GM19238 (cell line): ENCODE measurements around the gene HTD2.
A peak's percentile ranks its signal among the peaks of the same experiment; 100 is the strongest.
"Not testable (repeated sequence)": the region's sequence is repeated elsewhere in the genome, so short reads cannot be mapped to it uniquely, and the experiment has no call there.

ENCODE experiments used
- DNase-seq: peaks from one replicate; pipeline ENCODE4 v3.0.0; 2011; ENCODE audit warnings: low spot score; ENCODE audit not compliant: insufficient read length

The HTD2 gene

GRCh38 chr3:58331593-58332152, 25.4 kb downstream of the HTD2 start:
- no peak for DNase-seq

GRCh38 chr3:58332575-58333188, 26.4 kb downstream of the HTD2 start, which contains the start of gene PXK:
Gene PXK, plus strand, starts transcription at chr3:58332892. Its CDS starts 97 bp downstream, at chr3:58332989.
- peak; percentile 74 for DNase-seq

GRCh38 chr3:58333206-58334012, 27.1 kb downstream of the HTD2 start:
- peak; percentile 50 for DNase-seq

- DNase-seq, result no peak
These were observed 27.6 kb downstream of the HTD2 start for GRCh38 chr3:58334013-58334321.

GRCh38 chr3:58334506-58334884, 28.2 kb downstream of the HTD2 start:
- DNase-seq, result no peak

- DNase-seq, result no peak
These were observed 29.3 kb downstream of the HTD2 start for GRCh38 chr3:58335652-58335947.

- DNase-seq, result no peak
These were observed 30.0 kb downstream of the HTD2 start for GRCh38 chr3:58336135-58336882.

GRCh38 chr3:58337190-58337589, 30.9 kb downstream of the HTD2 start:
- no peak for DNase-seq

GRCh38 chr3:58339146-58339545, 32.8 kb downstream of the HTD2 start:
- not testable (repeated sequence) for DNase-seq

- DNase-seq, result no peak
These were observed 34.4 kb downstream of the HTD2 start for GRCh38 chr3:58340594-58341244.

GRCh38 chr3:58341376-58341775, 35.1 kb downstream of the HTD2 start:
- DNase-seq, result no peak

- DNase-seq, result no peak
These were observed 36.4 kb downstream of the HTD2 start for GRCh38 chr3:58342676-58343075.

- DNase-seq, result no peak
These were observed 39.1 kb downstream of the HTD2 start for GRCh38 chr3:58345457-58345856.

GRCh38 chr3:58346368-58346767, 40.0 kb downstream of the HTD2 start:
- no peak for DNase-seq

GRCh38 chr3:58347984-58348383, 41.7 kb downstream of the HTD2 start:
- DNase-seq, result no peak

- DNase-seq, result peak; percentile 30
These were observed 43.7 kb downstream of the HTD2 start for GRCh38 chr3:58349792-58350626.

- DNase-seq, result no peak
These were observed 44.3 kb downstream of the HTD2 start for GRCh38 chr3:58350627-58351013.

- no peak for DNase-seq
These were observed 45.6 kb downstream of the HTD2 start for GRCh38 chr3:58351920-58352319.

- no peak for DNase-seq
These were observed 46.3 kb downstream of the HTD2 start for GRCh38 chr3:58352626-58353025.

- no peak for DNase-seq
These were observed 47.6 kb downstream of the HTD2 start for GRCh38 chr3:58353722-58354553.
